Sigmoid colon (tissue), 4 donors: ENCODE data around the gene TMEM47.

Experiments
- EP300 ChIP-seq, 4 donors: sonication (generic); formaldehyde crosslinking; IDR thresholded peaks; one replicate each; pipeline ENCODE4 v1.6.1; 2017; ENCODE audit warnings: antibody characterized with exemption in 4 of 4
- POLR2AphosphoS5 ChIP-seq, 4 donors: sonication (generic); formaldehyde crosslinking; IDR thresholded peaks; one replicate each; pipeline ENCODE4 v1.6.1; 2017; ENCODE audit warnings: antibody characterized with exemption in 4 of 4
- TF ChIP-seq, protein P1 (sequence below), 4 experiments: fragments of 450-650 bp in 3 of 4; fragments of 200-600 bp in 1 of 4; IDR thresholded peaks; one replicate each; pipeline ENCODE4 v1.5.1; 2016 to 2019; ENCODE audit warnings: antibody characterized with exemption in 4 of 4, mild to moderate bottlenecking in 3 of 4, moderate library complexity in 2 of 4

DNA sequence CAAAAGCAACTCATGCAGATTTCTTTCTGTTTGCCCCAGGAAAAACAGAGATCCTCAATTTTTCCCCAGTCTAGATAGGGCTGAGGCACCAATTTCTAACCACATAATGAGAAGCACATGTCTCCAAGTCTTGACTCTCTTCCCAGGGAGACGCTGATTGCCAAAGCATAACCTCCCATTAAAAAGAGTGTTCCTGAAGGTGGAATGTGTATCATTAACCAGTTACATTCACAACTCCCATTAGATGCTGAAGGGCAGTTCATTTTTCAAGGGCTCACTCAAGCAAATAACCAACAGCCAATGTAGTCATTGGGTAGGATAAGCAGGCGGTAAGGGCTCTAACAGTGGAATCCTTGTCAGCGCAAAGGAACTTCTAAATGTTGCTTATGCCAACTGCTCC, 27.5 kb downstream of the TMEM47 start:
- no peak for TF ChIP-seq EP300 (IDR thresholded peaks at IDR 0.05)
- TF ChIP-seq, protein P1, sequence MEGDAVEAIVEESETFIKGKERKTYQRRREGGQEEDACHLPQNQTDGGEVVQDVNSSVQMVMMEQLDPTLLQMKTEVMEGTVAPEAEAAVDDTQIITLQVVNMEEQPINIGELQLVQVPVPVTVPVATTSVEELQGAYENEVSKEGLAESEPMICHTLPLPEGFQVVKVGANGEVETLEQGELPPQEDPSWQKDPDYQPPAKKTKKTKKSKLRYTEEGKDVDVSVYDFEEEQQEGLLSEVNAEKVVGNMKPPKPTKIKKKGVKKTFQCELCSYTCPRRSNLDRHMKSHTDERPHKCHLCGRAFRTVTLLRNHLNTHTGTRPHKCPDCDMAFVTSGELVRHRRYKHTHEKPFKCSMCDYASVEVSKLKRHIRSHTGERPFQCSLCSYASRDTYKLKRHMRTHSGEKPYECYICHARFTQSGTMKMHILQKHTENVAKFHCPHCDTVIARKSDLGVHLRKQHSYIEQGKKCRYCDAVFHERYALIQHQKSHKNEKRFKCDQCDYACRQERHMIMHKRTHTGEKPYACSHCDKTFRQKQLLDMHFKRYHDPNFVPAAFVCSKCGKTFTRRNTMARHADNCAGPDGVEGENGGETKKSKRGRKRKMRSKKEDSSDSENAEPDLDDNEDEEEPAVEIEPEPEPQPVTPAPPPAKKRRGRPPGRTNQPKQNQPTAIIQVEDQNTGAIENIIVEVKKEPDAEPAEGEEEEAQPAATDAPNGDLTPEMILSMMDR (IDR thresholded peaks at IDR 0.05) = no peak
- TF ChIP-seq POLR2AphosphoS5 (IDR thresholded peaks at IDR 0.05) = no peak
